GM06990 (cell line): ENCODE results near the gene PLPP4.

Experiments used
- DNase-seq: peaks from one replicate; pipeline ENCODE4 v3.0.0-alpha.2; 2011; ENCODE audit not compliant: insufficient read length; ENCODE audit errors: extremely low read depth
- H3K27me3 ChIP-seq: replicated peaks from 2 replicates; pipeline ENCODE4 v1.6.0; 2011; ENCODE audit warnings: low read length; ENCODE audit not compliant: control insufficient read depth, insufficient read depth
- H3K36me3 ChIP-seq: 2 replicates; pipeline ENCODE4 v1.5.1; 2011; ENCODE audit warnings: low read length; ENCODE audit not compliant: control insufficient read depth, insufficient read depth
- H3K4me3 ChIP-seq: replicated peaks from 2 replicates; pipeline ENCODE4 v1.5.1; 2011; ENCODE audit warnings: low read depth, mild to moderate bottlenecking, control low read depth, low read length
- TF ChIP-seq, protein P1 (sequence below): IDR thresholded peaks from 2 replicates; pipeline ENCODE4 v1.5.1; 2011; ENCODE audit warnings: low read length, control low read depth, mild to moderate bottlenecking, inconsistent platforms; ENCODE audit not compliant: insufficient read depth, poor library complexity, severe bottlenecking

The PLPP4 gene

GRCh38 chr10:120582753-120583152 lies 125.7 kb downstream of the PLPP4 start:
- Histone ChIP-seq H3K27me3 (no peaks in the 10 kb centered on the region; the same call in 1 of the 2 replicates), H3K36me3 (no peaks in the 10 kb centered on the region), H3K4me3 (no peak overlapping the region)
- DNase-seq = no peak
- TF ChIP-seq, protein P1, sequence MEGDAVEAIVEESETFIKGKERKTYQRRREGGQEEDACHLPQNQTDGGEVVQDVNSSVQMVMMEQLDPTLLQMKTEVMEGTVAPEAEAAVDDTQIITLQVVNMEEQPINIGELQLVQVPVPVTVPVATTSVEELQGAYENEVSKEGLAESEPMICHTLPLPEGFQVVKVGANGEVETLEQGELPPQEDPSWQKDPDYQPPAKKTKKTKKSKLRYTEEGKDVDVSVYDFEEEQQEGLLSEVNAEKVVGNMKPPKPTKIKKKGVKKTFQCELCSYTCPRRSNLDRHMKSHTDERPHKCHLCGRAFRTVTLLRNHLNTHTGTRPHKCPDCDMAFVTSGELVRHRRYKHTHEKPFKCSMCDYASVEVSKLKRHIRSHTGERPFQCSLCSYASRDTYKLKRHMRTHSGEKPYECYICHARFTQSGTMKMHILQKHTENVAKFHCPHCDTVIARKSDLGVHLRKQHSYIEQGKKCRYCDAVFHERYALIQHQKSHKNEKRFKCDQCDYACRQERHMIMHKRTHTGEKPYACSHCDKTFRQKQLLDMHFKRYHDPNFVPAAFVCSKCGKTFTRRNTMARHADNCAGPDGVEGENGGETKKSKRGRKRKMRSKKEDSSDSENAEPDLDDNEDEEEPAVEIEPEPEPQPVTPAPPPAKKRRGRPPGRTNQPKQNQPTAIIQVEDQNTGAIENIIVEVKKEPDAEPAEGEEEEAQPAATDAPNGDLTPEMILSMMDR = no peak

DNA sequence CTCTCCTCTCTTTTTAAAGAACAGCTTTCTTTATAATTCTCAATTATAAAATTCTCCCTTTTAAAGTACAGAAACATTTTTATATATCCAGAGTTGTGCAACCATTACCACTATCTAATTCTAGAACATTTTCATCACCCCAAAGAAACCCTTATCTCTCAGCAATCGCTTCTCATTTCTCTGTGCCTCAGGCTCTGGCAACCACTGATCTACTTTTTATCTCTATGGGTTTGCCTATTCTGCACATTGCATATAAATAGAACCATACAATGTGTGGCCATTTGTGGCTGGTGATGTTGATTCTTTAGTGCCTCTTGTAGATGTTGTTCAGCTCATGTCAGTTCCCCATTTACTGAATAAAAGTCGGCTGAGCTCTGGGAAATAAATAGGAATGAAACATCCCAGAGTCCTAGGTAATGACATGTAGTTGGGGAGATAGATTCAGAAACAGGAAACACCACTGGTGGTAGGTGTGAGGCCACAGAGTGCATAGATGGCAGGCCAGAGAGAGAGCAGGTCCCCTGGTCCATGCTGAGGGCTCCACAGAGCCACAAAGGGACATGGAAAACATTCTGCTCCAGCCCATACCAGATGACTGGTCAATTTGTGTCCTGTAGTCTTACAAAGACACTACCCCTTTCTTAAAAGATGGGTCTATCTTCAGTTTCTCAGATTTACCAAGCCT lies 126.5 kb downstream of the PLPP4 start:
- H3K36me3 ChIP-seq = no peaks in the 10 kb centered on the region
- no peak for DNase-seq
- TF ChIP-seq, protein P1 = no peak
- no peak overlapping the region for H3K4me3 ChIP-seq
- H3K27me3 ChIP-seq = no peaks in the 10 kb centered on the region; the same call in 1 of the 2 replicates

DNA sequence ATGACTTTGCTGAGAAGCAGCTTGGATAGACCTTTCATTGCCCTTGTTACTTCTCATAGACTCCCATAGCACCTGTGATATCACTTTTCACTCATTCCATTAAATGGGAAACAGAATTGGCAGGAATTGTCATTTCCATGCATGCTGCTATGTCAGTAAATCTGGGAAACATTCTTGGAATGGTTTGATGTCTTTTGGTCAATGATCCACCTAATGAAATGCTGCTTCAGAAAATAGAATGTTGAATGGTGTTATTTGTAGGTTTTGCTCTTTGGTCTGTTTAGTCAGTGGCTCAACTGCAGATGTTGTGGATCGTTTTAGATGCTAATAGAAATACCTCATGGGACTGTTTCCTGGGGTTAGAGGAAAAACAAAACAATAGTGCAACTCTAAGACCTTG lies 127.8 kb downstream of the PLPP4 start:
- no peak for DNase-seq
- H3K4me3 ChIP-seq = no peak overlapping the region
- no peaks in the 10 kb centered on the region for H3K36me3 ChIP-seq
- TF ChIP-seq, protein P1 = no peak
- no peaks in the 10 kb centered on the region; the same call in 1 of the 2 replicates for H3K27me3 ChIP-seq

DNA sequence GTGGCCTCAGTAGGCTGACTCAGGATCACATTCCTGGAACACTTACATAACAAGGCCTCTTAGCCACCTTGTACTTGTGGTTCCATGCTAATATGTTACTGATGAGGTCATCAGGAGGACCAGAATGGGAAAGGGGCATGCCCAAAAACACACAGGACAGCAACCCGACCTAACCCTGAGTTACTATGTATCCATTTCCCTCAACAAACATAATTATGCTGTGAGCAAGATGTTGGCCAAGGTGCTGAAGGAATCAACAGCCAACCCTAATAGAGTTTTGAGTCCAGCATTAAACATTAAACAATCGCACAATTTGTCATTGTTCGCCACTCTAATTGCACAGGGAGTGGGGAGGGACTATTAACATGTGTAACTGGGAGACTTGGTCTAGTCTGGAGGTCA lies 129.4 kb downstream of the PLPP4 start:
- Histone ChIP-seq H3K27me3 (no peaks in the 10 kb centered on the region; the same call in 1 of the 2 replicates), H3K4me3 (no peak overlapping the region), H3K36me3 (no peaks in the 10 kb centered on the region)
- TF ChIP-seq, protein P1 = no peak
- no peak for DNase-seq

- DNase-seq = no peak
- no peak overlapping the region for H3K4me3 ChIP-seq
- no peaks in the 10 kb centered on the region for H3K36me3 ChIP-seq
- H3K27me3 ChIP-seq = no peaks in the 10 kb centered on the region; the same call in 1 of the 2 replicates
- TF ChIP-seq, protein P1 = no peak
Measured at GRCh38 chr10:120587061-120587460, 130.0 kb downstream of the PLPP4 start.
